HepG2 (cell line): ENCODE data around the gene CTF1. TPM values are rescaled to one million over a fixed set of nuclear protein-coding genes. Genes with fewer than 3 reads are reported as not detected.
A peak's percentile ranks its signal among the peaks of the same experiment; 100 is the strongest.

ENCODE experiments used
- AGO1 ChIP-seq: fragments of 200-400 bp; formaldehyde crosslinking; IDR thresholded peaks from 2 replicates; pipeline ENCODE4 v1.6.1; 2017; ENCODE audit warnings: mild to moderate bottlenecking, low read depth, low read length, moderate library complexity; ENCODE audit not compliant: poor library complexity, severe bottlenecking
- BHLHE40 ChIP-seq: IDR thresholded peaks from 2 replicates; pipeline ENCODE4 v1.6.1; 2011; ENCODE audit warnings: low read length, improper control_type of control experiment
- HDAC1 ChIP-seq: sonication (generic); formaldehyde crosslinking; IDR thresholded peaks from 2 replicates; pipeline ENCODE4 v1.5.1; 2020; ENCODE audit warnings: mild to moderate bottlenecking, missing genetic modification reagents
- HNRNPK ChIP-seq: fragments of 200-400 bp; formaldehyde crosslinking; IDR thresholded peaks from 2 replicates; pipeline ENCODE4 v1.6.1; 2018; ENCODE audit warnings: low read length, low read depth, moderate library complexity, mild to moderate bottlenecking; ENCODE audit not compliant: poor library complexity, severe bottlenecking
- KAT2B ChIP-seq: fragments of 150-350 bp; IDR thresholded peaks from 2 replicates; pipeline ENCODE4 v1.6.1; 2014; ENCODE audit warnings: low read depth, low read length, borderline replicate concordance
- LCORL ChIP-seq, 2 experiments: fragments of 450-650 bp in 1 of 2; sonication (generic) in 1 of 2; formaldehyde crosslinking in 1 of 2; IDR thresholded peaks; 2 replicates each; pipeline versions ENCODE4 v1.5.0 to v1.6.1; 2017 to 2020; ENCODE audit warnings: antibody characterized with exemption in 1 of 2, missing genetic modification reagents in 1 of 2
- SOX13 ChIP-seq, 3 experiments: fragments of 450-650 bp in 1 of 3; sonication (generic) in 1 of 3; formaldehyde crosslinking in 1 of 3; IDR thresholded peaks in 2 of 3; conservative IDR thresholded peaks in 1 of 3; 2 replicates each; pipeline versions ENCODE4 v1.5.0 to v1.6.1; 2016 to 2020; ENCODE audit warnings: antibody characterized with exemption in 1 of 3, mild to moderate bottlenecking in 1 of 3, missing compliant biosample characterization in 1 of 3, missing genetic modification reagents in 1 of 3, moderate library complexity in 1 of 3
- SP4 ChIP-seq: sonication (generic); formaldehyde crosslinking; IDR thresholded peaks from 2 replicates; pipeline ENCODE4 v1.8.1; 2023; ENCODE audit warnings: mild to moderate bottlenecking, missing genetic modification reagents
- TIGD3 ChIP-seq: sonication (generic); formaldehyde crosslinking; IDR thresholded peaks from 2 replicates; pipeline ENCODE4 v1.5.1; 2020; ENCODE audit warnings: mild to moderate bottlenecking, missing genetic modification reagents, borderline replicate concordance
- ZBTB43 ChIP-seq: sonication (generic); formaldehyde crosslinking; conservative IDR thresholded peaks from 2 replicates; pipeline ENCODE4 v1.4.0; 2020; ENCODE audit warnings: missing genetic modification reagents
- ZKSCAN8 ChIP-seq: IDR thresholded peaks from 2 replicates; pipeline ENCODE4 v1.6.1; 2016; ENCODE audit warnings: borderline replicate concordance, missing genetic modification reagents, missing compliant biosample characterization
- ZNF552 ChIP-seq: sonication (generic); formaldehyde crosslinking; IDR thresholded peaks from 2 replicates; pipeline ENCODE4 v1.9.0; 2022; ENCODE audit warnings: missing genetic modification reagents, mild to moderate bottlenecking, borderline replicate concordance
- ZNF891 ChIP-seq: sonication (generic); formaldehyde crosslinking; IDR thresholded peaks from 2 replicates; pipeline ENCODE4 v1.5.0; 2020; ENCODE audit warnings: mild to moderate bottlenecking, missing genetic modification reagents
- polyA plus RNA-seq, 8 experiments: library from polyadenylated mRNA; depleted of rRNA in 3 of 8; stranded (reverse) in 7 of 8; unstranded in 1 of 8; fragments of >200 nt; fragmentation: Illumina TruSeq in 4 of 8; extraction: Trizol in 4 of 8; gene quantifications; 2 replicates each; pipeline versions ENCODE4 v1.2.1 to v1.2.3, GENCODE V29; 2011 to 2016; ENCODE audit warnings: low read depth in 4 of 8, missing spikeins in 1 of 8, mixed read lengths in 1 of 8; ENCODE audit not compliant: insufficient read depth in 1 of 8
- total RNA-seq, 5 experiments: library from RNA; depleted of rRNA; stranded (reverse); fragments of >200 nt; fragmentation: Illumina TruSeq; extraction: Trizol; gene quantifications; 2 replicates each; pipeline ENCODE4 v1.2.3, GENCODE V29; 2016; ENCODE audit warnings: low read depth in 1 of 5
- TF ChIP-seq, protein P1 (sequence below): IDR thresholded peaks from 2 replicates; pipeline ENCODE4 v1.6.1; 2018; ENCODE audit warnings: missing genetic modification reagents, mild to moderate bottlenecking, missing compliant biosample characterization
- TF ChIP-seq, protein P2 (sequence below): sonication (generic); formaldehyde crosslinking; IDR thresholded peaks from 2 replicates; pipeline ENCODE4 v1.4.0; 2020; ENCODE audit warnings: mild to moderate bottlenecking, missing genetic modification reagents
- TF ChIP-seq, protein P3 (sequence below): sonication (generic); formaldehyde crosslinking; IDR thresholded peaks from 2 replicates; pipeline ENCODE4 v1.4.0; 2020; ENCODE audit warnings: missing genetic modification reagents, borderline replicate concordance

The CTF1 gene
- total and polyA plus RNA-seq, 2 of the 13 experiments (the other 11 are each of a cell fraction or from before 2014, with no cell fraction given), result 0.13 to 1.8 TPM

GRCh38 chr16:30948667-30949649 lies 52.5 kb downstream of the CTF1 start, which contains the start of gene ORAI3 (continued):
- TF ChIP-seq HNRNPK, result peak; percentile 64
- TF ChIP-seq AGO1, result peak; percentile 99
- TF ChIP-seq ZNF552 (CRISPR knock-in tag), result peak; percentile 53; the same call in 1 of the 2 replicates
- TF ChIP-seq LCORL (IDR thresholded peaks at IDR 0.05), result no peak
- peak; percentile 66; the same call in 1 of the 2 replicates for TF ChIP-seq LCORL (CRISPR knock-in tag; IDR thresholded peaks at IDR 0.05)
- TF ChIP-seq ZNF891 (CRISPR knock-in tag), result peak; percentile 34; the same call in 1 of the 2 replicates
- TF ChIP-seq, protein P1, sequence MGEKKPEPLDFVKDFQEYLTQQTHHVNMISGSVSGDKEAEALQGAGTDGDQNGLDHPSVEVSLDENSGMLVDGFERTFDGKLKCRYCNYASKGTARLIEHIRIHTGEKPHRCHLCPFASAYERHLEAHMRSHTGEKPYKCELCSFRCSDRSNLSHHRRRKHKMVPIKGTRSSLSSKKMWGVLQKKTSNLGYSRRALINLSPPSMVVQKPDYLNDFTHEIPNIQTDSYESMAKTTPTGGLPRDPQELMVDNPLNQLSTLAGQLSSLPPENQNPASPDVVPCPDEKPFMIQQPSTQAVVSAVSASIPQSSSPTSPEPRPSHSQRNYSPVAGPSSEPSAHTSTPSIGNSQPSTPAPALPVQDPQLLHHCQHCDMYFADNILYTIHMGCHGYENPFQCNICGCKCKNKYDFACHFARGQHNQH, result peak; percentile 14; the same call in 1 of the 2 replicates
- 0 out of 2 replicates have a peak, but pooled peaks have one; percentile 35 for TF ChIP-seq ZBTB43 (CRISPR knock-in tag)
- 0 out of 2 replicates have a peak, but pooled peaks have one; percentile 35 for TF ChIP-seq HDAC1 (CRISPR knock-in tag)
- TF ChIP-seq, protein P2, sequence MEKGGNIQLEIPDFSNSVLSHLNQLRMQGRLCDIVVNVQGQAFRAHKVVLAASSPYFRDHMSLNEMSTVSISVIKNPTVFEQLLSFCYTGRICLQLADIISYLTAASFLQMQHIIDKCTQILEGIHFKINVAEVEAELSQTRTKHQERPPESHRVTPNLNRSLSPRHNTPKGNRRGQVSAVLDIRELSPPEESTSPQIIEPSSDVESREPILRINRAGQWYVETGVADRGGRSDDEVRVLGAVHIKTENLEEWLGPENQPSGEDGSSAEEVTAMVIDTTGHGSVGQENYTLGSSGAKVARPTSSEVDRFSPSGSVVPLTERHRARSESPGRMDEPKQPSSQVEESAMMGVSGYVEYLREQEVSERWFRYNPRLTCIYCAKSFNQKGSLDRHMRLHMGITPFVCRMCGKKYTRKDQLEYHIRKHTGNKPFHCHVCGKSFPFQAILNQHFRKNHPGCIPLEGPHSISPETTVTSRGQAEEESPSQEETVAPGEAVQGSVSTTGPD (CRISPR knock-in tag), result peak; percentile 49; the same call in 1 of the 2 replicates
- TF ChIP-seq, protein P3, sequence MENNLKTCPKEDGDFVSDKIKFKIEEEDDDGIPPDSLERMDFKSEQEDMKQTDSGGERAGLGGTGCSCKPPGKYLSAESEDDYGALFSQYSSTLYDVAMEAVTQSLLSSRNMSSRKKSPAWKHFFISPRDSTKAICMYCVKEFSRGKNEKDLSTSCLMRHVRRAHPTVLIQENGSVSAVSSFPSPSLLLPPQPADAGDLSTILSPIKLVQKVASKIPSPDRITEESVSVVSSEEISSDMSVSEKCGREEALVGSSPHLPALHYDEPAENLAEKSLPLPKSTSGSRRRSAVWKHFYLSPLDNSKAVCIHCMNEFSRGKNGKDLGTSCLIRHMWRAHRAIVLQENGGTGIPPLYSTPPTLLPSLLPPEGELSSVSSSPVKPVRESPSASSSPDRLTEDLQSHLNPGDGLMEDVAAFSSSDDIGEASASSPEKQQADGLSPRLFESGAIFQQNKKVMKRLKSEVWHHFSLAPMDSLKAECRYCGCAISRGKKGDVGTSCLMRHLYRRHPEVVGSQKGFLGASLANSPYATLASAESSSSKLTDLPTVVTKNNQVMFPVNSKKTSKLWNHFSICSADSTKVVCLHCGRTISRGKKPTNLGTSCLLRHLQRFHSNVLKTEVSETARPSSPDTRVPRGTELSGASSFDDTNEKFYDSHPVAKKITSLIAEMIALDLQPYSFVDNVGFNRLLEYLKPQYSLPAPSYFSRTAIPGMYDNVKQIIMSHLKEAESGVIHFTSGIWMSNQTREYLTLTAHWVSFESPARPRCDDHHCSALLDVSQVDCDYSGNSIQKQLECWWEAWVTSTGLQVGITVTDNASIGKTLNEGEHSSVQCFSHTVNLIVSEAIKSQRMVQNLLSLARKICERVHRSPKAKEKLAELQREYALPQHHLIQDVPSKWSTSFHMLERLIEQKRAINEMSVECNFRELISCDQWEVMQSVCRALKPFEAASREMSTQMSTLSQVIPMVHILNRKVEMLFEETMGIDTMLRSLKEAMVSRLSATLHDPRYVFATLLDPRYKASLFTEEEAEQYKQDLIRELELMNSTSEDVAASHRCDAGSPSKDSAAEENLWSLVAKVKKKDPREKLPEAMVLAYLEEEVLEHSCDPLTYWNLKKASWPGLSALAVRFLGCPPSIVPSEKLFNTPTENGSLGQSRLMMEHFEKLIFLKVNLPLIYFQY (CRISPR knock-in tag), result peak; percentile 73; the same call in 1 of the 2 replicates
- TF ChIP-seq ZKSCAN8 (CRISPR knock-in tag), result no peak
- no peak for TF ChIP-seq BHLHE40
- TF ChIP-seq TIGD3, result 0 out of 2 replicates have a peak, but pooled peaks have one; percentile 71
- 0 out of 2 replicates have a peak, but pooled peaks have one; percentile 12 for TF ChIP-seq SOX13 (IDR thresholded peaks at IDR 0.05)
- TF ChIP-seq SOX13 (CRISPR knock-in tag; conservative IDR thresholded peaks at IDR 0.05 in 1 of 2, IDR thresholded peaks at IDR 0.05 in 1 of 2), result no peak
- TF ChIP-seq SP4 (CRISPR knock-in tag), result peak; percentile 51; the same call in 1 of the 2 replicates
- no peak for TF ChIP-seq KAT2B
